Activated T-helper 1 cell treated with Interleukin-2 at 50 U/mL for 16 hours (primary cell): ENCODE results near the gene COG3.

ENCODE experiments used
- DNase-seq: peaks from one replicate; pipeline ENCODE4 v3.0.0-alpha.2; 2020; ENCODE audit warnings: low read depth

The COG3 gene

DNA sequence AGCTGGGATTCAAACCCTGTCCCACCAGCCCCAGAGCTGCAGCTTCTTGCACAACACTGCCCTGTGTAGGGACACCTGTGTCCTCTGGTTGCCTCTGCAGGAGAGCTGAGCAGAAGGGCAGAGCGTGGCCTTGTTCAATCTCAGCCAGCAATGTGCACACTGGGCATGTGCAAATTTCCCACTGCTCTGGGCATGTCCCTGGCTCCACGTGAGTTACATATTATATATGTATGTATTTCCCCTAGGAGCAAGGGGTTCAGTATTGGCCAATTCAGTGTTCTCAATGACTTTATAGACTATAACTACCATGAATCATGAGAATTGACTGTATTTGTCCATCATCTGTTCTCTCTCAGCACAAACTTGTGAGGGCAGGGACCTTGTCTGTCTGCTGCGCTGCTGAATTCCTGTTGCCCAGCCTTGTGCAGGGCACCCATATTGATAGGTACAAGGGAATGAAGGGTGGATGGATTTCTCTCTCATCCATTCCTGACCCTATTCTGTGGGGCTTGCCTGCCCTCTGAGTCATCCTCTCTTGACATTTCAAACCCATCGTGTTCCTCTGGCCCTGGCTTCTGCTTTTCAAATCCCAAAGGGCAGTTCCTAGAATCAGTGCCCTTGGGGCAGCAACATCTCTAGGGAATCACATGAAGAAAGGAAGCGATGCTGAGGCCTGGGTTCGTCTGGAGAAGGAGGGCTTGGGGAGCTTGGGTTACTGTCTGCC, 81.1 kb downstream of the COG3 start:
- no peak for DNase-seq

DNA sequence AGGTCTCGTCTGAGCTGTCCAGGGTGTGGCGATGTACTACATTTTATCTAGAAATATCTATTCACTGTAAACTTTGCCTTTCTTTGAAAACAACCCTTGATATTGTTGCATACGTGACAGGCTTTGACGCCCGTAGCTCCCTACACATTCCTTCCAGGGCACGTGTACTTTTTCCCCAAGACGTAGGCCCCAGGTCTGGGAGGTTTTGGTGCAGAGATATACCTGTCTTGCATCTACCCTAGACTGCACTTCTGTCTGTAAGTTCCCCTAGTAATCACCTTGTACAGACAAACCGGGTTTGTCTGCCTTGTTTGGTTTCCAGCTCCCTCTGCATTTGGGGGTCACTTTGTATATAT, 81.6 kb downstream of the COG3 start:
- no peak for DNase-seq

DNA sequence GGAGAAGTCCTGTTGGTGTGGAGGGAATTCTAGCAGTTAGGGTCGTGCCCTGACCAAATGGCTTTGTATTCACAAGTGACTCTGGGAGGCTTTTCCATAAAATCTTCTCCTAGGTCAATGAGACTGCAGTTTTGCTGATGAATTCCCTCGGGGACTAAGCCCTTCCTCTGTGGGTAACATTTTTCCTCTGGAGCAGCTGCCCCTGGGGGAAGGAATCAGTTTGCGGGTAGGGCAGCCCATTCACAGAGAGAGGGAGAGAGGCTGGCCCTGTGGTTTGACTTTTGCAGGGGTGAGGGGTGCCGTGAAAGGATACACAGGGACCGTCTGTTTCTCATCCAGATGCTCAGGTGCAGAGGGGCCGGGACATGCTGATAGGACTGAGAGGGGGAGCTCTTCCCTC, 83.5 kb downstream of the COG3 start:
- DNase-seq = no peak

DNA sequence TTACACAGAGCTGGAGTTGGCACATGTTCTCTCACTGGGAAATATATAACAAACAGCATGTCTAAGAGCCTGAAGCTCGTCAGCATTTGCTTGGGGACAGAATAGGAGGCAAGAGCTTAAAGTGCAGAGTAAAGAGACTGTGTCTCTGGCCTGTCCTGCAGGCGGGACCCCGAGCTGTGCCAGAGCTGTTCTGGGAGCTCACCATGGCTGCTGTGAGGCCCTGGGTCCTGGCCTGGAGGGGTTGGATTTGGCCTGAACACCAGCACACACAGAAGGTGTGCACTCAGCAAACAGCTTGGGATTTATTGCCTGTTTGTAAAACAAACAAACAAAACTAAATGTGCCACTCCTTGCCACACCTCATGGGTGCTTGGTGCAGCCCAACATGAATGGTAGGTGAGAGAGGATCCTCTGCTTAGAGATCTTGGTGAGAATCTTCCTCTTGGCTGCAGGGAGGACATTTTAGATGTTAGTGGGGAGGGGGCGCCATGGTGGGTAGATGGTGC, 89.9 kb downstream of the COG3 start:
- no peak for DNase-seq

DNA sequence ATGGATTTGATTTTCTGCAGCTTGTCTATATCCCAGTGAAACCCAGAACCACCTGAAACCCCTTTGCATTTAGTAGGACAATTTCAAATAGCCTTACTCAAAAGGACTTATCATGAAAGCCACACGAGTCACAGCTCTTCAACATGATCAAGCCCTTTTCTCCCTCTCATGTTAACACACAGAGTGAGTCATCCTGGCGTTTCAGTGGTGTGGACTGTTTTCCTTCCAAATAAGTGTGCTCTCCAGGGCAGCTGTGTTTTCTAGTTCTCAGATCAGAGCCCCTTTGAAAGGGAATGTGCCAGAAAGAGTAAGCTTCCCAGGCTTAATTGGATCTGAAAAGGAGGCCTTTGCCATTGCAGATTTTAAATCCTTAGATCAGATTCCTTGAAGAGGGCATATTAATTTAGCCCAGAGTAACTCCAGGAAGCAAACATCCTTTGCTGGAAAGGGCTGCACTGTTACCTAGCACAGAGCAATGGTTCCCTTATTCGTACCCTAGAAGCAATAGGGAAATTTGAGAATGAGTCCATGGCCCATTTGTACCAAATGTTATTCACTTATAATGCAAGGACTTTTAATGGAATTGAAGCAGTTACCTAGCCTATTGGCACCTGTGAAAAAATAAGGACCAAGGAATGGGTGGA, 99.5 kb downstream of the COG3 start:
- DNase-seq = no peak

DNA sequence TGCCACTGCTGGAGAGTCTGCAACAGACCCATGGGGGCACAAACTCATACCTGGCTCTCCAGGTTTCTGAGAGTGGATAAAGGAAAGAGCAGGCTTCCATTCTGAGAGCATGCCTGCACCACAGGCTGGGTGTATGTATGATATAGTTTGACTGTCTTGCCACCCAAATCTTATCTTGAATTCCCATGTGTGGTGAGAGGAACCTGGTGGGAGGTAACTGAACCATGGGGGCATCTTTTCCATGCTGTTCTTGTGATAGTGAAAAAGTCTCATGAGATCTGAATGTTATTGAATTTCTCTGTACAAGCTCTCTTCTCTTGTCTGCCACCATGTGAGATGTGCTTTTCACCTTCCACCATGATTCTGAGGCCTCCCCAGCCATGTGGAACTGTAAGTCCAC, 100.6 kb downstream of the COG3 start:
- no peak for DNase-seq

DNA sequence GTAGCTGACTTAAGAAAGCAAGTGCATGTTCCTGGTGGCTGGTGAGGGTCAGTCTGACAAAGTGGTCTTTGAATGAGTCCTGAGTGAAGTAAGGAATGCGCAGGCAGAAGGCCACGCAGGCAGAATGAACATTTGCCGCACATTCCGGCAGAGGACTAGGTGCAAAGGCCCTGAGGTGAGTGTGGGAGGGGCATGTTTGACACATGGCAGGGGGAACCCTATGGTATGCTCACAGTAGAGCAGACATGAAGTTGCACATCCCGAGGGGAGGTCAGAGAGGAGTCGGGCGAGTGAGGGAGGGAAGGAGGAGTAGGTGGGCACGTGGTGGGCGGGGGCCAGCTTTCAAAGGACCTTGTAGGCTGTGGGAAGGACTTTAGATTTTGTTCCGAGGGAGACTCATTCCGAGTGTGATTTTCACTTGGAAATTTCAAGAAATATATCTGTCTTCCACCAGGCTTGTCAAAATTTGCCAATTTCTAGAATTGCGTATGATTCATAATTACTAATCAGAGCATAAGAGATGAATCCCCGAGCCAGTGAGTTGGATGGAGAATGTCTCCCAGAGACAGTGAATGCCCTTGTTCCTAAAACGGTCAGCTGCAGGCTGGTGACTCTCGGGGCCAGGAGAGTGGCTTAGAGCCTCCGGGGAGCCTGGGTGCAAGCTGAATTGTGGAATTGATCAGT, 110.5 kb downstream of the COG3 start:
- DNase-seq = no peak

DNA sequence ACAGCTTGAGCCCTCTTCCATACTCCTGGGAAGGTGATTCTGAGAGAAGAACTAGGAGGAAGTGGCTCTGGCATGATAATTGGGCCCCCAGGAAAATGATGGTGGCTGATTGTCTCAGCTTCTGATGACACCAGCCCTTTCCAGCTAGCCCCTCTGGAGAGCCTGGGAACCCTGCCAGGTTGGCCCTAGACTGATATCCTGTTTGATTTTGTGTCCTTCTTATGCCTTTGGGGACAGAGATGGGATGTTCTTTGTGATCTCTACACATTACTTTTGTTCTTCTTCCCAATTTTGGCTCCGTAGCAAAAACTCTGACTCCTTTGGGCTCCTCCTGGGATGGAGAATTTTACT, 111.1 kb downstream of the COG3 start:
- no peak for DNase-seq

DNA sequence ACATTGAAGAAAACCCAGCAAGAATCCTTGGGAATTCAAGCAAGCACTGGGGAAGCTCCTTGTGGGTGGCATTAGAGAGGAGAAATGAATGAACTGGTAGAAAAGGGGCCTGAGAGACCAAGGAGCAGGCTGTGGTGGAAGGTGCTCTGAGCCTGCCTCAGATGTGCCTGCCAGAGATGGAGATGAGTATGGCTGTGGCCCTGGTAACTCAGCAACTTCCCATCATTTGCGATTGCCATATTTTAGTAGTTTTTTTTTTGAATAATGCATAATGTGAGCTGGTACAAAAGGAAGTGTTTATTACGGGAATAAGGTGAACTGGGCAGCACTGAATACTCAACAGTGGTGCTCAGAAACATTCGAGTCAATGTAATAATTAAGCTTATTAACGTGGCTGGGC, 111.7 kb downstream of the COG3 start:
- no peak for DNase-seq

DNA sequence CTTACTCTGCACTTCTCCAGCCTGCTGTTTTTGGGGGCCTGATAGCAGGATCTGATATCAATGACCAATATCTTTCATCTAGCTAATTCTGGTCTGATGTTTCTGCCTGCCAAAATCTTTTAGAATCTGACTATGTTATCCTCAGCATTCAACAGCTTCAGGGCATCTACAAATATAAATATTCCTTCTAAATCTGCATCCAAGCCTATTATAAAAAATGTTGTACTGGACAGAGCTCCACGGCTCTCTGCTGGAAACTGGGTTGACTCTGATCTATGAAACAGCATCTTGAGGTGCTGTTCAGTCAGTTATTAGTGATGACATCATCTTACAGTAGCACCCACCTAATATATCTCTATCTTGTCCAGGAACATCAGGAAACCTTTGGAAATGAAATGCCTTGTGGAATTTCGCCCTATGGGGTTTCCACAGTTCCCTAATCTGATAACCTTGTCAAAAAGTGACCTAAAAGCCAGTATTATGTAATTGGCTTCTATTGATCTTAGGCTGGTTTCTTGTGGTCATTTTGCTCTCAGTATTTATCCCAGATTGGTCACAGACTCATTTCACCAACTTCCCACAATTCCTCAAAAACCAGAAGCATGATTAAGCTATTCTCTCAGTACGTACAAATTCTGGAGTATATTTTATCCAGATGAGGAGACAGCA, 117.8 kb downstream of the COG3 start:
- no peak for DNase-seq

DNA sequence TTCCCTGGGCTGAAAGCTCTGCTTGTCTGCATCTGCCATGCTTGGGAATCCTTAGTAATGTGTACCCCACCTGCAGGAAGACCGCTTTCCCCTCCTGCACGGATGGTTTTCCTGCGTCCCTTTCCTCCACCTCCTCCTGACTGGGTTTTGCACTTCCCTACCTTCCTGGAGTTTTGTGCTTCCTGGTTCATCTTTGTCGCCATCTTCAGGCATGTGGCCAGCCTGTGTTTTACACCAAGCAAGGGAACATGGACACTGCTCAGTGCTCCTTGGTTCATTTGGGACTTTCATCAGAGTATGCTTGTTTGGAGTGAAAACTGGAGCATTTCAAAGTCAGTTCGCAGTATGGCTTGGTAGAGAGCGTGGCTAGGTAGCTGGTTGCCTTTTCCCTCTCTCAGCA, 120.1 kb downstream of the COG3 start:
- no peak for DNase-seq
